B cell (primary cell): Measurements from ENCODE around the gene RBM33. TPM values are rescaled to one million over a fixed set of nuclear protein-coding genes. Genes with fewer than 3 reads are reported as not detected.

Experiments used
- ATAC-seq: fragments of 200-7000 bp; cut with Tn5 transposase; one replicate; pipeline ENCODE4 v1.10.0; 2021; ENCODE audit warnings: low read depth, mild to moderate bottlenecking, moderate number of reproducible peaks, moderate library complexity
- CTCF ChIA-PET: fragments of 350-600 bp; sonication (Branson Sonifier 250); formaldehyde crosslinking; loops from one replicate; lab custom pipeline; 2021; ENCODE audit warnings: antibody characterized with exemption, inconsistent platforms; lab: Charles Lee
- POLR2A ChIA-PET: fragments of 350-600 bp; sonication (Branson Sonifier 250); formaldehyde crosslinking; loops from one replicate; lab custom pipeline; 2021; ENCODE audit warnings: antibody characterized with exemption; lab: Charles Lee
- DNase-seq: peaks from one replicate; pipeline ENCODE4 v3.0.0; 2013
- H2AFZ ChIP-seq: 2 replicates; pipeline ENCODE4 v1.6.1; 2012; ENCODE audit warnings: mild to moderate bottlenecking, low read depth, low read length; ENCODE audit not compliant: insufficient read depth, poor library complexity, severe bottlenecking
- H3K27ac ChIP-seq, 2 donors: 1 replicate in 1 of 2; 2 replicates in 1 of 2; pipeline ENCODE4 v1.5.1; 2012 to 2013; ENCODE audit warnings: low read length in 2 of 2, mild to moderate bottlenecking in 2 of 2, moderate library complexity in 1 of 2
- H3K27me3 ChIP-seq, 4 experiments: fragments of 200-600 bp in 1 of 4; sonication (generic) in 1 of 4; replicated peaks in 1 of 4; 1 replicate in 2 of 4; 2 replicates in 2 of 4; pipeline versions ENCODE4 v1.6.1 to v1.7.0; 2013 to 2016; ENCODE audit warnings: low read length in 3 of 4, mild to moderate bottlenecking in 2 of 4, mixed read lengths in 1 of 4, moderate library complexity in 1 of 4; ENCODE audit not compliant: insufficient read depth in 4 of 4, control insufficient read depth in 3 of 4; ENCODE audit errors: control extremely low read depth in 1 of 4
- H3K36me3 ChIP-seq, 2 experiments: replicated peaks in 1 of 2; 1 replicate in 1 of 2; 2 replicates in 1 of 2; pipeline versions ENCODE4 v1.6.1 to v1.7.1; 2013; ENCODE audit warnings: low read length in 1 of 2; ENCODE audit not compliant: insufficient read depth in 2 of 2, control insufficient read depth in 1 of 2; ENCODE audit errors: control extremely low read depth in 1 of 2, extremely low read depth in 1 of 2
- H3K4me1 ChIP-seq, 2 donors: fragments of 200-600 bp in 1 of 2; sonication (generic) in 1 of 2; 1 replicate in 1 of 2; 2 replicates in 1 of 2; pipeline versions ENCODE4 v1.5.1 to v1.6.1; 2013 to 2017; ENCODE audit warnings: low read length in 2 of 2; ENCODE audit not compliant: control insufficient read depth in 2 of 2, insufficient read depth in 2 of 2
- H3K4me2 ChIP-seq: replicated peaks from 2 replicates; pipeline ENCODE3; 2012; ENCODE audit warnings: mild to moderate bottlenecking, low read depth, low read length; ENCODE audit not compliant: poor library complexity, severe bottlenecking
- H3K4me3 ChIP-seq, 5 experiments: fragments of 200-600 bp in 1 of 5; sonication (generic) in 1 of 5; 1 replicate in 3 of 5; 2 replicates in 2 of 5; pipeline versions ENCODE4 v1.5.1 to v1.7.0; 2011 to 2016; ENCODE audit warnings: low read length in 4 of 5, mild to moderate bottlenecking in 4 of 5, low read depth in 2 of 5, control low read depth in 1 of 5, moderate library complexity in 1 of 5; ENCODE audit not compliant: insufficient read depth in 1 of 5; ENCODE audit errors: control extremely low read depth in 1 of 5, extremely low read depth in 1 of 5
- H3K79me2 ChIP-seq: fragments of 200-600 bp; sonication (generic); one replicate; pipeline ENCODE4 v1.6.0; 2016; ENCODE audit warnings: low read length; ENCODE audit not compliant: control insufficient read depth, insufficient read depth
- H3K9ac ChIP-seq: fragments of 200-600 bp; sonication (generic); 2 replicates; pipeline ENCODE4 v1.6.1; 2017; ENCODE audit warnings: mild to moderate bottlenecking, low read length, moderate library complexity
- H3K9me3 ChIP-seq, 3 donors: one replicate each; pipeline versions ENCODE4 v1.6.1 to v1.7.1; 2013; ENCODE audit warnings: low read length in 2 of 3; ENCODE audit not compliant: control insufficient read depth in 2 of 3, insufficient read depth in 1 of 3; ENCODE audit errors: control extremely low read depth in 1 of 3
- H4K20me1 ChIP-seq: 2 replicates; pipeline ENCODE4 v1.6.0; 2012; ENCODE audit warnings: mild to moderate bottlenecking, low read length; ENCODE audit not compliant: insufficient read depth, control insufficient read depth, poor library complexity, severe bottlenecking
- H3K27ac Mint-ChIP-seq: one replicate; pipeline ENCODE4 v1.8.0; 2021; ENCODE audit warnings: mixed read lengths
- H3K27me3 Mint-ChIP-seq: one replicate; pipeline ENCODE4 v1.8.0; 2021; ENCODE audit warnings: mixed read lengths
- H3K4me1 Mint-ChIP-seq: one replicate; pipeline ENCODE4 v1.8.0; 2021; ENCODE audit warnings: mixed read lengths
- H3K4me3 Mint-ChIP-seq: one replicate; pipeline ENCODE4 v1.8.0; 2021; ENCODE audit warnings: mixed read lengths
- H3K9me3 Mint-ChIP-seq: one replicate; pipeline ENCODE4 v1.8.0; 2022; ENCODE audit warnings: mixed read lengths; ENCODE audit not compliant: insufficient read depth
- CTCF ChIP-seq: fragments of 200-600 bp; IDR thresholded peaks from one replicate; pipeline ENCODE4 v1.8.0; 2022; ENCODE audit warnings: antibody characterized with exemption, mild to moderate bottlenecking
- EZH2 ChIP-seq: IDR thresholded peaks from 2 replicates; pipeline ENCODE4 v1.6.1; 2012; ENCODE audit warnings: borderline replicate concordance, low read depth, mild to moderate bottlenecking, moderate library complexity, low read length; ENCODE audit not compliant: insufficient read depth, poor library complexity, severe bottlenecking
- WGBS: methylation state at CpG from one replicate; pipeline ENCODE4 v1.1.5; 2013; ENCODE audit warnings: missing lambda C conversion rate; ENCODE audit not compliant: insufficient coverage; 5-methylcytosine and 5-hydroxymethylcytosine counted together
- intact Hi-C: fragments of 100-400 bp; cut with micrococcal nuclease; formaldehyde crosslinking; loops from one replicate; pipeline ENCODE4 v1.10.0; 2022
- polyA plus RNA-seq: library from polyadenylated mRNA; depleted of rRNA; stranded (reverse); fragments of >200 nt; gene quantifications from 2 replicates; pipeline ENCODE4 v1.2.3, GENCODE V29; 2012
- total RNA-seq, 2 donors: library from RNA; stranded (reverse); fragments of 120-200 nt in 1 of 2; gene quantifications; 1 replicate in 1 of 2; 2 replicates in 1 of 2; pipeline versions ENCODE4 v1.2.3 to v1.2.4, GENCODE V29; 2013 to 2022

RBM33 gene
- total and polyA plus RNA-seq, 2 donors (not counting 1 experiment from before 2014, with no cell fraction given), result 33.5 to 189 TPM

- no peak overlapping the region for H3K9ac ChIP-seq
- H2AFZ ChIP-seq, result no peak overlapping the region
- H3K4me3 ChIP-seq, result no peak overlapping the region
- 89% methylated on average over 9 of the region's 10 CpGs for WGBS
- Mint-ChIP-seq H3K4me1 (peaks cover 74% of the 10 kb centered on the region), H3K4me3 (peak overlapping the region; percentile 60), H3K27me3 (no peaks in the 10 kb centered on the region), H3K27ac (peak overlapping the region; percentile 47), H3K9me3 (no peaks in the 10 kb centered on the region)
- H3K27me3 ChIP-seq, result no peaks in the 10 kb centered on the region
- no peak for TF ChIP-seq EZH2
- peaks cover 92% of the 10 kb centered on the region for H3K79me2 ChIP-seq
- H3K4me2 ChIP-seq, result peak overlapping the region; percentile 40
- peaks cover 95% of the 10 kb centered on the region for H4K20me1 ChIP-seq
- no peak for DNase-seq
- peaks cover 31 to 37% of the 10 kb centered on the region in 2 donors for H3K4me1 ChIP-seq
- ChIA-PET CTCF (interaction anchor here (1.0 to 1.8 kb wide), 3 partner anchors 13 to 155 kb away, joined by 3 to 8 read pairs (median 5); no protein-coding TSS in a partner anchor), POLR2A (no interaction called here)
- no peak for ATAC-seq
- H3K27ac ChIP-seq, result no peak overlapping the region
- peaks cover 6 to 20% of the 10 kb centered on the region in 2 experiments for H3K36me3 ChIP-seq
- H3K9me3 ChIP-seq, result no peaks in the 10 kb centered on the region
- intact Hi-C loops, result no loop called here
Measured at GRCh38 chr7:155753446-155753965, 109.0 kb downstream of the RBM33 start.

- no peaks in the 10 kb centered on the region for H3K9me3 ChIP-seq
- intact Hi-C loops, result no loop called here
- H3K79me2 ChIP-seq, result peaks cover 92% of the 10 kb centered on the region
- no peaks in the 10 kb centered on the region for H3K27me3 ChIP-seq
- no peak overlapping the region for H3K4me3 ChIP-seq
- no peak overlapping the region for H3K9ac ChIP-seq
- H3K4me3 Mint-ChIP-seq, result no peak overlapping the region
- H3K9me3 Mint-ChIP-seq, result no peaks in the 10 kb centered on the region
- TF ChIP-seq CTCF (no peak), EZH2 (no peak)
- peaks cover 95% of the 10 kb centered on the region for H4K20me1 ChIP-seq
- ATAC-seq (no peak), DNase-seq (no peak)
- peaks cover 2 to 22% of the 10 kb centered on the region in 2 experiments for H3K36me3 ChIP-seq
- no peaks in the 10 kb centered on the region for H3K27me3 Mint-ChIP-seq
- H3K27ac ChIP-seq, result no peak overlapping the region
- H3K4me1 ChIP-seq, result peaks cover 31 to 37% of the 10 kb centered on the region in 2 donors
- H3K27ac Mint-ChIP-seq, result no peak overlapping the region
- H3K4me2 ChIP-seq, result no peak overlapping the region
- POLR2A ChIA-PET, result no interaction called here
- no peak overlapping the region for H2AFZ ChIP-seq
- CTCF ChIA-PET, result interaction anchor here (1.0 to 1.8 kb wide), 4 partner anchors 8 to 155 kb away, joined by 3 to 8 read pairs (median 4); no protein-coding TSS in a partner anchor
- peaks cover 74% of the 10 kb centered on the region for H3K4me1 Mint-ChIP-seq
Measured at GRCh38 chr7:155754165-155754564, 109.7 kb downstream of the RBM33 start.
